Cardiac muscle cell (in vitro differentiated cells and primary cell): Measurements from ENCODE around the gene UBE2Q2. TPM values are rescaled to one million over a fixed set of nuclear protein-coding genes. Genes with fewer than 3 reads are reported as not detected.

Source experiments
- DNase-seq, 2 donors: peaks; one replicate each; pipeline versions ENCODE4 v3.0.0 to v3.0.0-alpha.2; 2010 to 2017; ENCODE audit warnings: low read depth in 1 of 2, low spot score in 1 of 2
- H3K27ac ChIP-seq: fragments of 200-600 bp; sonication (generic); 2 replicates; pipeline ENCODE4 v1.5.1; 2016
- H3K27me3 ChIP-seq: fragments of 200-600 bp; sonication (generic); 2 replicates; pipeline ENCODE4 v1.6.0; 2016; ENCODE audit warnings: control low read depth
- H3K36me3 ChIP-seq: fragments of 200-600 bp; sonication (generic); 2 replicates; pipeline ENCODE4 v1.5.1; 2016; ENCODE audit warnings: control low read depth
- H3K4me1 ChIP-seq: fragments of 200-600 bp; sonication (generic); 2 replicates; pipeline ENCODE4 v1.8.1; 2017; ENCODE audit warnings: low read depth, mild to moderate bottlenecking, mixed run types
- H3K4me3 ChIP-seq: fragments of 200-600 bp; sonication (generic); 2 replicates; pipeline ENCODE4 v1.5.1; 2016; ENCODE audit warnings: mild to moderate bottlenecking
- H3K9me3 ChIP-seq: fragments of 200-600 bp; sonication (generic); 2 replicates; pipeline ENCODE4 v1.5.1; 2017; ENCODE audit warnings: low read depth, mild to moderate bottlenecking, control low read depth
- CTCF ChIP-seq: IDR thresholded peaks from 2 replicates; pipeline ENCODE4 v1.5.1; 2012; ENCODE audit warnings: low read depth, mild to moderate bottlenecking, low read length
- polyA plus RNA-seq: library from polyadenylated mRNA; unstranded; fragments of >200 nt; fragmentation: Nextera tagmentation; extraction: Ambion mirVana; gene quantifications from 2 replicates; pipeline ENCODE4 v1.2.1, GENCODE V29; 2016
- total RNA-seq: library from RNA; depleted of rRNA; stranded (reverse); fragments of >200 nt; gene quantifications from 2 replicates; pipeline ENCODE4 v1.2.3, GENCODE V29; 2016

The UBE2Q2 gene
- total and polyA plus RNA-seq, 2 experiments from 2014 or later: 33.7 to 36.7 TPM

- Histone ChIP-seq H3K4me1 (peaks cover 33% of the 10 kb centered on the region), H3K4me3 (no peak overlapping the region), H3K27ac (no peak overlapping the region), H3K36me3 (peaks cover 13% of the 10 kb centered on the region), H3K27me3 (no peaks in the 10 kb centered on the region), H3K9me3 (no peaks in the 10 kb centered on the region)
- TF ChIP-seq CTCF: no peak
- DNase-seq: no peak
Observed at GRCh38 chr15:75927601-75928000, 84.4 kb downstream of the UBE2Q2 start.

GRCh38 chr15:75928680-75929608, 85.7 kb downstream of the UBE2Q2 start:
- Histone ChIP-seq H3K36me3 (peaks cover 25% of the 10 kb centered on the region), H3K4me1 (peaks cover 33% of the 10 kb centered on the region), H3K27me3 (no peaks in the 10 kb centered on the region), H3K4me3 (no peak overlapping the region), H3K9me3 (no peaks in the 10 kb centered on the region), H3K27ac (no peak overlapping the region)
- TF ChIP-seq CTCF: peak; percentile 46
- DNase-seq: peak; percentile 43 to 76

DNA sequence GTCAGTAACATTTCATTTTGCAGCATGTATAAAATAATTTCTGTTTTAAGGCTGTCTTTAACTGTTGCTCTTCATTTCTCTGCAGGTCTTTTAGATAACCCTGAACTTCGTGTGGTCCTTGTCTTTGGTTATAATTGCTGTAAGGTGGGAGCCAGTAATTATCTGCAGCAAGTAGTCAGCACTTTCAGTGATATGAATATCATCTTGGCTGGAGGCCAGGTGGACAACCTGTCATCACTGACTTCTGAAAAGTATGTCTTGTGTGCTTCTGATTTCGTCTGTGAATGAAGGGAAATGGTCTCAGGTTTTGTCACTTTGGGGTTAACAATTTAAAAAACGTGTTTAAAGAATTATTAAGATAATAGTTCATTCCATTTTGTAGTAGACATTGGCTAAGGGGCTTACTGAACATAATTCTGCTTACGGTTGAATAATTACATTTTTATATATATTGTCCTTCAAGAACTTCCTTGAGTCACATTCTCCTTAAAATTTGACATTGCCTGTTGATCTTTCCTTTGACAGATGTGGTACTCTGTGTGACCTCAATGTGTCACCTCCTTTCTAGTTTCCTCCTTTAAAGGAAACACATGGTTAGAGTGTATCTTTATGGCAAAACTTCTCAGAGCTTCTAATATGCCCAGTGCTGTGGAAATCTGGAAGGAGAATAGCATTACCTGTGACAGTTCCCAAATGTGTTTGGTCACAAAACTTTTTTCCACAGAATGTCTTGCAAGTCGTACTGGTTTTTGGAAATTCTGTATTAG, 86.7 kb downstream of the UBE2Q2 start:
- H3K4me1 ChIP-seq: peaks cover 27% of the 10 kb centered on the region
- TF ChIP-seq CTCF: no peak
- H3K9me3 ChIP-seq: no peaks in the 10 kb centered on the region
- peak overlapping the region; percentile 51 for H3K27ac ChIP-seq
- no peaks in the 10 kb centered on the region for H3K27me3 ChIP-seq
- peak in 1 of 2 donors; percentile 29 for DNase-seq
- no peak overlapping the region for H3K4me3 ChIP-seq
- peaks cover 35% of the 10 kb centered on the region for H3K36me3 ChIP-seq

- DNase-seq: peak in 1 of 2 donors; percentile 57
- H3K36me3 ChIP-seq: peaks cover 37% of the 10 kb centered on the region
- H3K27ac ChIP-seq: peak overlapping the region; percentile 51
- TF ChIP-seq CTCF: no peak
- H3K4me3 ChIP-seq: no peak overlapping the region
- H3K9me3 ChIP-seq: no peaks in the 10 kb centered on the region
- peaks cover 18% of the 10 kb centered on the region for H3K4me1 ChIP-seq
- H3K27me3 ChIP-seq: no peaks in the 10 kb centered on the region
Observed at GRCh38 chr15:75930866-75931265, 87.6 kb downstream of the UBE2Q2 start.

DNA sequence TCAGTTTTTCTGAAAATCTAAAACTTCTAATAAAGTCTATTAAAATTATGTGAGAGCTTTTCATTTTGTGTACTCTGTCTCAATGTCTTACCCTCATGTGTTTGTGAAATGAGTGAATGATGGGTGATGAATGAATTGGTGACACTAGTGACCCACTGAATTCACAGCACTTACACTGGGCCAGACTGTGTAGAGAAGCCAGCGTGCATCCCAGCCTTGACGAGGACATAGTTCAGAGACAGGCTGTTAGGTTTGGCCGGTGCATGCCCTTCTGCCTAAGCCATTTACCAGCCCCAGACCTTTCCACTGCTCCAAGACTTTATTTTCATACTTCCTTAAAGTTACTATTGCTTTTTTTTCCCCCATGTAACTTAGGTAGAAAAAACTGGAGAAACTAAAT, 99.2 kb downstream of the UBE2Q2 start:
- no peak for TF ChIP-seq CTCF
- no peaks in the 10 kb centered on the region for H3K36me3 ChIP-seq
- no peak overlapping the region for H3K4me3 ChIP-seq
- H3K27me3 ChIP-seq: no peaks in the 10 kb centered on the region
- peak overlapping the region; percentile 43 for H3K27ac ChIP-seq
- H3K9me3 ChIP-seq: no peaks in the 10 kb centered on the region
- H3K4me1 ChIP-seq: no peaks in the 10 kb centered on the region
- DNase-seq: no peak
